ENCODE measurements around the gene SESN1.
A peak's percentile ranks its signal among the peaks of the same experiment; 100 is the strongest.

The SESN1 gene

DNA sequence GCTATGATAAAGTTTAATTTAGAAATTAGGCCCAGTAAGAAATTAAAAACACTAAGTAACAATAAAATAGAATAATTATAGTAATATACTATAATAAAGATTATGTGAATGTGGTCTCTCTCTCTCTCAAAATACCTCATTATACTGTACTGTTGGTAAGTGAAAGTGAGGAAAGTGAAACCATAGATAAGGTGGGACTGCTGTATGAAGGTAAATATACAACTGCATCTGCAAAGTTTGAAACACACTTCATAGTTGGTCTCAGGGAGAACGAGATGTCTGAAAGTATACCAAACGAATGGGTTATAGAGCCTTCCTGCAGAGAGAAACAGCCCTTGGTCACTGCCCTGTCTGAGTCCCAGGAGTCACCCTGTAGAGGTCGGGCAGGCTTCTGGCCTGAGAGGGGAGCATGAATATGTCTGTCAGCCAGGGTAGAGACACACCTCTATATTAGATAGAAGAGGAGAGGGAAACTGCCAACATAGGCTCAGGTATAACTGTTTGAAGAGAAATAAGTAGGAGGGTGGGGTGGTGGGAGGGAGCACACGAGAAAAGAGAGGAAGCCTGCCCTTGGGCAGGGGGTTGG, 31.8 kb downstream of the SESN1 start:
- no peak for FAIRE-seq
- TF ChIP-seq TAF1 (IDR thresholded peaks at IDR 0.05; ENCODE audit: low read depth, low read length) (no peak), POLR2AphosphoS5 (IDR thresholded peaks at IDR 0.05; ENCODE audit: low read depth, low read length) (no peak), POLR2A (IDR thresholded peaks at IDR 0.05; ENCODE audit: low read depth, low read length) (no peak)

DNA sequence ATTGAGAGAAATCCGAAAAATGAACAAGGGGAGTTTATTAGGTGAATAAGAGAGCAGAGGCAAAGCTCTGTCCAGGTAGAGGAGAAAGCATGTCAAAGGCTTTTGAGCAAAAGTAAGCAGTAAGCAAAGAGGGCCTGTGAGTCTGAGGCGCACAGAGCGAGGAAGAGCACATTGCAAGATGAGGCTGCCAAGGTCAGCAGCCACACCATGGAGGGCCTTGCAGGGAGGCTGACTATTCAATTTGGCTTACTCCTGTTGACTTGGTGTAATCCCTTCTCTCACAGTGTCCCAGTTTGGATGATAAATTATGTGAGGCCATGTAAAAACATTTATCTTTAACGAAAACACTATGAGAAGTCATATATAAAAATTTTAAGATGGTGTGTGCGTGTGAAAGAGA, 32.4 kb downstream of the SESN1 start:
- no peak for TF ChIP-seq PAX5 (IDR thresholded peaks at IDR 0.05; ENCODE audit: insufficient read depth, low read length, severe bottlenecking)
- no peak for TF ChIP-seq POLR2A (IDR thresholded peaks at IDR 0.05; ENCODE audit: low read depth, low read length)
- TF ChIP-seq POLR2AphosphoS5 (IDR thresholded peaks at IDR 0.05; ENCODE audit: low read depth, low read length) = no peak
- no peak for TF ChIP-seq SPI1 (IDR thresholded peaks at IDR 0.05; ENCODE audit: low read depth, low read length)
- TF ChIP-seq POU2F2 (IDR thresholded peaks at IDR 0.05; ENCODE audit: low read depth, low read length) = no peak
- DNase-seq (ENCODE audit: insufficient read length, low spot score) (no peak), FAIRE-seq (no peak)

More for the DNA sequence above, 31.8 kb downstream of the SESN1 start:
- no peak for DNase-seq (ENCODE audit: insufficient read length, low spot score)

DNA sequence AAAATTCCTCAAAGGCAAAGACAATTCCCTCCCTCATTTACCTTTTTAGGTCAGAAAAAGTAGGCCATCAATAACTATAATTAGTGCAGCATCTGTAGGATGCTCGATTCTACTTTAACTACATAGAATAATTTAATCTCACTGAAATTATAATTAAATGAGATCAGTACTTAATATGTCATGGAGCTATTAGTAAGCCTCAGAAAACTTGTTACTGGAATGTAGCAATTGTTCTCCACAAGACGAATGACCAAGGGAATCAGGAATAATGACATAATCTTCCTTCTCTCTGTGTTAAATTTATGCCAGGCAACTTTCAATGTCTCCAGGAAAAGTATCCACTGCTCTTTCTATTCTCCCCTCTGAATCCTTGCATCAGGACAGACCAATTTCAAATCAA, 34.1 kb downstream of the SESN1 start:
- no peak for FAIRE-seq
- TF ChIP-seq PAX5 (IDR thresholded peaks at IDR 0.05; ENCODE audit: insufficient read depth, low read length, severe bottlenecking) (no peak), TAF1 (IDR thresholded peaks at IDR 0.05; ENCODE audit: low read depth, low read length) (no peak), SPI1 (IDR thresholded peaks at IDR 0.05; ENCODE audit: low read depth, low read length) (no peak), POU2F2 (IDR thresholded peaks at IDR 0.05; ENCODE audit: low read depth, low read length) (no peak)
- no peak for DNase-seq (ENCODE audit: insufficient read length, low spot score)

GRCh38 chr6:109059571-109060021, 35.0 kb downstream of the SESN1 start:
- no peak for FAIRE-seq
- TF ChIP-seq POLR2A (IDR thresholded peaks at IDR 0.05; ENCODE audit: low read depth, low read length) = no peak
- 0 out of 2 replicates have a peak, but pooled peaks have one; percentile 27 for TF ChIP-seq SPI1 (IDR thresholded peaks at IDR 0.05; ENCODE audit: low read depth, low read length)
- no peak for DNase-seq (ENCODE audit: insufficient read length, low spot score)

DNA sequence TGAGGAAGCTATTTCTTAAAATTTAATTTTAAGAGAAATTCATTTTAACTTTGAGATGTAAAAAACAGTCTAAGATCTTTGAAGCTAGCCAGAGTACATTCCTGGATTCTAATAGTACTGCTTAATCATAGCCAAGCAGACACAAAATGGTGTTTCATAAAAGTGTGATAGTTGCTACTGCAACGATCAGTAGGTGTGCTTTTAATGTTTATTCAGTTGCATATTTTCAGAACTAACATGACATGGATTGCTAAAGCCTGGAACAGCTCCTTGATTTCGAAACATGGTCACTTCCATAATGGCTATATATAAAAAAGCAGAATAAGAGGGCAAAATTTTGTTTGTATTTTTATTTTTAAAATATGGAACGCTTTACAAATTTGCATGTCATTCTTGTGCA, 35.5 kb downstream of the SESN1 start:
- DNase-seq (ENCODE audit: insufficient read length, low spot score) (no peak), FAIRE-seq (no peak)
- TF ChIP-seq PAX5 (IDR thresholded peaks at IDR 0.05; ENCODE audit: insufficient read depth, low read length, severe bottlenecking) (no peak), TAF1 (IDR thresholded peaks at IDR 0.05; ENCODE audit: low read depth, low read length) (no peak), POU2F2 (IDR thresholded peaks at IDR 0.05; ENCODE audit: low read depth, low read length) (no peak), POLR2AphosphoS5 (IDR thresholded peaks at IDR 0.05; ENCODE audit: low read depth, low read length) (no peak)

DNA sequence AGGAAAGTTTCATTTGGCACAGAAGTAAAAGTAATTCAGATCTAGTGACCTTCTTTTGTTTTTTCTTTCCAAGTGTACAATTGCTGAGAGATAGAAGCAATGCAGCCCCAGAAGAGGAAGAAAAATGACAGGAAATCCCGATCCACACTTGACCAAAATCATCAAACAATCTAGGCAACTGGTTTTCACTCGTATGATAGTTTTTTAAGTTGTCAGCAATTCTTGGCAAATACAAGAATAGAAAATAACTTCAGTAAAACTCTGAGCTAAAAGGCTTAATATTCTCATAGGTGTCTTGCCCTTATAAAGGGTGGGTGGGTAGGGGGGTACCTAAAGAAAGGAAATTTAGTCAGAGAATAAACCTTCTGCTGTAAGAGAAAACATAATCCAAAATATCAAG, 36.0 kb downstream of the SESN1 start:
- TF ChIP-seq TAF1 (IDR thresholded peaks at IDR 0.05; ENCODE audit: low read depth, low read length) = no peak
- TF ChIP-seq PAX5 (IDR thresholded peaks at IDR 0.05; ENCODE audit: insufficient read depth, low read length, severe bottlenecking) = no peak
- TF ChIP-seq SPI1 (IDR thresholded peaks at IDR 0.05; ENCODE audit: low read depth, low read length) = no peak
- TF ChIP-seq POU2F2 (IDR thresholded peaks at IDR 0.05; ENCODE audit: low read depth, low read length) = no peak
- TF ChIP-seq POLR2AphosphoS5 (IDR thresholded peaks at IDR 0.05; ENCODE audit: low read depth, low read length) = no peak
- TF ChIP-seq POLR2A (IDR thresholded peaks at IDR 0.05; ENCODE audit: low read depth, low read length) = no peak
- FAIRE-seq (no peak), DNase-seq (ENCODE audit: insufficient read length, low spot score) (no peak)

DNA sequence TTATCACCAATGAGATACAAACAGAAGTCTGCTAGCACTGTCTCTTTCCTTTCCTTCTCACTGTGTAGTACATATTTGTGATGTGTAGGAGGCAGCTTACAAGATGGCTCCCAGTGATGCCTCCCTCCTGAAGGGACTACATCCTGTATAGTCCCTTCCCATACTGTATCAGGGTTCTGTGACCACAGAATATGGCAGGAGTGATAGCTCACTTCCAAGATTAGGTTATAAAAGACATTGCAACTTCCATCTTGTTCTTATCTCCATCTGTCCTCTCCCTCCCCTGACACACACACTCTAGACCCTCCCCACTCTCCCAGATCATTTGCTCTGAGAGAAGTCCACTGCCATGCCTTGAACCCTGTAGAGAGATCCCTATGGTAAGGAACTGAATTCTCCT, 38.0 kb downstream of the SESN1 start:
- FAIRE-seq (no peak), DNase-seq (ENCODE audit: insufficient read length, low spot score) (no peak)
- TF ChIP-seq PAX5 (IDR thresholded peaks at IDR 0.05; ENCODE audit: insufficient read depth, low read length, severe bottlenecking) (no peak), TAF1 (IDR thresholded peaks at IDR 0.05; ENCODE audit: low read depth, low read length) (no peak), POLR2A (IDR thresholded peaks at IDR 0.05; ENCODE audit: low read depth, low read length) (no peak), SPI1 (IDR thresholded peaks at IDR 0.05; ENCODE audit: low read depth, low read length) (no peak)

DNA sequence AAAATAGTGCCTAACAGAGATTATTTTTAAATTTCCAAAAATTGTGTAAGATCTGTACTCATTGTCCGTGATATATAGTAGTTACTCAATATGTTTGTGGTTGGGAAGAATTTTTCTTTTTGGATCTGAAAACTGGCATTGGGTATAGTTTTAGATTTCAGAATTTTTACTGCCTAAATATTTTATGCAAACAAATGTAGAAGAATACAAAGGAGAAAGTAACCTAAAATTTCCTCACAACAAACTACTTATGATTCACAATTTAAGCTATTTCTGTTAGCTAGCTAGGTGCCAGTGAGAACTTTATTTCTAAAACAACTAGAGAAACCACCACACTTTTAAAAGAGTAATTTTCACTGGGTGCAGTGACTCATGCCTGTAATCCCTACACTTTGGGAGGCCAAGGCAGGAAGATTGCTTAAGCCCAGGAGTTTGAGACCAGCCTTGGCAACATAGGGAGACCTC, 38.8 kb downstream of the SESN1 start:
- no peak for TF ChIP-seq PAX5 (IDR thresholded peaks at IDR 0.05; ENCODE audit: insufficient read depth, low read length, severe bottlenecking)
- TF ChIP-seq SPI1 (IDR thresholded peaks at IDR 0.05; ENCODE audit: low read depth, low read length) = no peak
- no peak for TF ChIP-seq POU2F2 (IDR thresholded peaks at IDR 0.05; ENCODE audit: low read depth, low read length)
- TF ChIP-seq POLR2A (IDR thresholded peaks at IDR 0.05; ENCODE audit: low read depth, low read length) = no peak
- TF ChIP-seq POLR2AphosphoS5 (IDR thresholded peaks at IDR 0.05; ENCODE audit: low read depth, low read length) = no peak
- TF ChIP-seq TAF1 (IDR thresholded peaks at IDR 0.05; ENCODE audit: low read depth, low read length) = no peak
- DNase-seq (ENCODE audit: insufficient read length, low spot score) (no peak), FAIRE-seq (no peak)

DNA sequence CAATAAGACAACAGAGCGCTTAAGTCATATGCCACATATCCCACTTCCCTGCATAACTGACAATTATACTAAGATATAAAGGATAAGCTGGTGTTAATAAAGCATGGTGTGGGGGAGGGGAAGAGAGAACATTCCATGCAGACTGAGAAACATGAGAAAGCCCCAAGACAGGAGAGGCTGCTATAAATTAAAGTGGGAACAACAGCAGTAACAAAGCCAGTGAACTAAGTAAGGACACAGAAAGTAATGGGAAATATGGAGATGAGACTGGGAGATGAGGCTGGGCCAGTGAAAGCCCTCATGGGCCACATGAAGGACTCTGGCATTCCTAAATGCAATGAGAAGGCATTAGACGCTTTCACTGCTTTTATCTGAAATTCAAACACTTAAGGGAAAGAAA, 41.3 kb downstream of the SESN1 start:
- no peak for DNase-seq (ENCODE audit: insufficient read length, low spot score)
- no peak for FAIRE-seq
- TF ChIP-seq PAX5 (IDR thresholded peaks at IDR 0.05; ENCODE audit: insufficient read depth, low read length, severe bottlenecking) (no peak), SPI1 (IDR thresholded peaks at IDR 0.05; ENCODE audit: low read depth, low read length) (no peak), POU2F2 (IDR thresholded peaks at IDR 0.05; ENCODE audit: low read depth, low read length) (no peak), POLR2AphosphoS5 (IDR thresholded peaks at IDR 0.05; ENCODE audit: low read depth, low read length) (no peak), TAF1 (IDR thresholded peaks at IDR 0.05; ENCODE audit: low read depth, low read length) (no peak), POLR2A (IDR thresholded peaks at IDR 0.05; ENCODE audit: low read depth, low read length) (no peak)

GRCh38 chr6:109052852-109053251, 41.8 kb downstream of the SESN1 start:
- TF ChIP-seq SPI1 (IDR thresholded peaks at IDR 0.05; ENCODE audit: low read depth, low read length) (no peak), POLR2AphosphoS5 (IDR thresholded peaks at IDR 0.05; ENCODE audit: low read depth, low read length) (no peak), TAF1 (IDR thresholded peaks at IDR 0.05; ENCODE audit: low read depth, low read length) (no peak), POLR2A (IDR thresholded peaks at IDR 0.05; ENCODE audit: low read depth, low read length) (no peak), POU2F2 (IDR thresholded peaks at IDR 0.05; ENCODE audit: low read depth, low read length) (no peak), PAX5 (IDR thresholded peaks at IDR 0.05; ENCODE audit: insufficient read depth, low read length, severe bottlenecking) (no peak)
- no peak for DNase-seq (ENCODE audit: insufficient read length, low spot score)
- FAIRE-seq = no peak

Measured in GM12891 (cell line).